ENCODE measurements around the gene C1QTNF8.

DNA sequence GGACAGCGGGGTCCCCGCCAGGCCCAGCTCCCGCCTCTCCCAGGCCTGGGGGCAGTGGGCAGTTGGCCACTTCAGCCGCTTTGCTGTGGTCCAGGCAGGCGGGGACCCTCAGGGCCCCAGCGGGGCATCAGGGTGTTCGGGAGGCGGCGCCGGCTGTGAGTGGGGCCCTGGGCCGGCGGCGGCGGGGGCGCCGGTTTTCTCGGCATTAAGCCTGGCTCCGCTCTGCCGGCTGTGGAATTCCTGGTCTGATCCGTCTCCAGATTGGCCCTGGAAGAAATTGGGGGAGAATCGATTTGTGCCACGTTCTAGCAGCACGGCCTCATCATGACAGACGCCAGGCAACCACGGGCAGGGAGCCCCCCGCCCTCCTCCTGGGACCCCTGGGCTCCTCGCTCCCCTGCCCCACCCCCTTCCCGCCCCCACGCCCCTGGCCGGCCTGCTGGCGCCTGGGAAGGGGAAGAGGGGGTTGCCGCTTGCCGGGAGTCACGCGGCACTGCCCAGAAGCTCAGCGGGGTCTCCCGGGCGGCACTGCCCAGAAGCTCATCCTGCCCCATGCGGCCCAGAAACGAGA is 52.1 kb downstream of the C1QTNF8 start:
- TF ChIP-seq, protein P1, sequence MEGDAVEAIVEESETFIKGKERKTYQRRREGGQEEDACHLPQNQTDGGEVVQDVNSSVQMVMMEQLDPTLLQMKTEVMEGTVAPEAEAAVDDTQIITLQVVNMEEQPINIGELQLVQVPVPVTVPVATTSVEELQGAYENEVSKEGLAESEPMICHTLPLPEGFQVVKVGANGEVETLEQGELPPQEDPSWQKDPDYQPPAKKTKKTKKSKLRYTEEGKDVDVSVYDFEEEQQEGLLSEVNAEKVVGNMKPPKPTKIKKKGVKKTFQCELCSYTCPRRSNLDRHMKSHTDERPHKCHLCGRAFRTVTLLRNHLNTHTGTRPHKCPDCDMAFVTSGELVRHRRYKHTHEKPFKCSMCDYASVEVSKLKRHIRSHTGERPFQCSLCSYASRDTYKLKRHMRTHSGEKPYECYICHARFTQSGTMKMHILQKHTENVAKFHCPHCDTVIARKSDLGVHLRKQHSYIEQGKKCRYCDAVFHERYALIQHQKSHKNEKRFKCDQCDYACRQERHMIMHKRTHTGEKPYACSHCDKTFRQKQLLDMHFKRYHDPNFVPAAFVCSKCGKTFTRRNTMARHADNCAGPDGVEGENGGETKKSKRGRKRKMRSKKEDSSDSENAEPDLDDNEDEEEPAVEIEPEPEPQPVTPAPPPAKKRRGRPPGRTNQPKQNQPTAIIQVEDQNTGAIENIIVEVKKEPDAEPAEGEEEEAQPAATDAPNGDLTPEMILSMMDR (conservative IDR thresholded peaks at IDR 0.05; ENCODE audit: low read length) = no peak
- TF ChIP-seq EZH2phosphoT487 (IDR thresholded peaks at IDR 0.05; ENCODE audit: borderline replicate concordance, low read depth, low read length) = no peak
